Measurements from ENCODE around the gene MKS1. TPM values are rescaled to one million over a fixed set of nuclear protein-coding genes. Genes with fewer than 3 reads are reported as not detected.

The MKS1 gene
- total RNA-seq, 1 experiment from 2014 or later: 24.8 TPM

DNA sequence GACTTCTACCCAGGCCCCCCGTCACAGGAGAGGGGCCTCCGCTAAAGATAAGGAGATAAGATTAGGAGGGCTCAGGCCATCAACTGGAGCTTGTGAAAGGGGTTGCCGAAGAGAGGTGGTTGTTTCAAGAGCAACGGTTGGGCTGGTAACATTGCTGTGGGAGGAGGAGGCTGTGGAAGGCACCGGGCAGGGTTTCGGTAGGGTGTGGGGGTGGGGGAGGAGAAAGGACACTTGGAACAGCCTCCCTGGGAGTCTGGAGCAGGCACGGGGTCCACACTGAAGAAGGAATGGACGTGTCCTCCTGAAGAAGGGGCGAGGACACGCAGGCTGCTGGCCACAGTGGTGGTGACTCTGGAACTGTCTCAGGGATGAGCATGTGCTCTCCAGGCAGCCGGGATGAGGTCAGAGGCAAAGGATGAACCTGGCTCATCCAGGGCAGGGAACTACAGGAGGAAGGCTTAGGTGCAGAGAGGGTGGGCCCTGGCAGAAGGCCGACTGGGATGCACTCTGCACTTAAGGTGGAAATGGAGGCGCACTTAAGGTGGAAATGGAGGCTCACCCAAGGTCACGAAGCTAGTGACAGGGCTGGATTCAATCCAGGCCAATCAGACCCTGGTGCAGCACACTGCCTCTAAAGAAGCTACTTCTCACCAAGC, 27.7 kb downstream of the MKS1 start:
- H3K79me2 ChIP-seq (ENCODE audit: insufficient read depth, low read length): no peaks in the 10 kb centered on the region
- no peak overlapping the region for H3K9ac ChIP-seq (ENCODE audit: extremely low read depth, insufficient read length, low read length)
- peak overlapping the region in 1 of 3 experiments; percentile 49; a peak in 2 of 7 replicates for H3K27ac Mint-ChIP-seq
- no peaks in the 10 kb centered on the region for H3K27me3 ChIP-seq (ENCODE audit: insufficient read depth, low read length)
- no peaks in the 10 kb centered on the region for H3K23me2 ChIP-seq (ENCODE audit: insufficient read length, low read depth, low read length, poor library complexity, severe bottlenecking)
- no peak overlapping the region for H2BK20ac ChIP-seq (ENCODE audit: low read depth, low read length, poor library complexity, severe bottlenecking)
- no peak overlapping the region for H3T11ph ChIP-seq (ENCODE audit: low read length)
- no CpG with 5 or more reads among the region's 14 CpGs for WGBS (ENCODE audit: extremely low coverage, insufficient read length, low lambda C conversion rate)
- no peaks in the 10 kb centered on the region for H4K20me1 ChIP-seq (ENCODE audit: control insufficient read depth, insufficient read depth, insufficient read length)
- no peak overlapping the region for H4K8ac ChIP-seq (replicated peaks; ENCODE audit: insufficient read length, low read depth, low read length)
- no peaks in the 10 kb centered on the region for H3K4me1 ChIP-seq (ENCODE audit: insufficient read depth, low read length)
- H3K4ac ChIP-seq (ENCODE audit: low read depth, low read length): no peak overlapping the region
- H3K18ac ChIP-seq (ENCODE audit: insufficient read length, low read depth, low read length): no peak overlapping the region
- no peak overlapping the region for H3K56ac ChIP-seq (ENCODE audit: insufficient read length, low read depth, low read length)
- H4K91ac ChIP-seq (ENCODE audit: insufficient read length, low read depth, low read length): no peak overlapping the region
- no peaks in the 10 kb centered on the region for H3K9me3 Mint-ChIP-seq
- no peak overlapping the region for H2BK12ac ChIP-seq (ENCODE audit: insufficient read length, low read depth, low read length)
- no peak overlapping the region for H2BK120ac ChIP-seq (ENCODE audit: low read depth, low read length, poor library complexity, severe bottlenecking)
- no peak overlapping the region for H2AFZ ChIP-seq (ENCODE audit: low read length)
- peaks cover 5 to 7% of the 10 kb centered on the region in 2 experiments; a peak in 3 of 4 replicates for H3K4me1 Mint-ChIP-seq
- H3K27ac ChIP-seq (ENCODE audit: insufficient read length, low read depth, low read length): no peak overlapping the region
- H4K5ac ChIP-seq (ENCODE audit: insufficient read length, low read depth, low read length): no peak overlapping the region
- DNase-seq: no peak
- no peak overlapping the region; the same call in 1 of the 2 replicates for H3K14ac ChIP-seq (ENCODE audit: insufficient read depth, low read length)
- no peak overlapping the region for H3K4me2 ChIP-seq (ENCODE audit: insufficient read depth, insufficient read length, low read length)
- no peak overlapping the region; a peak in 1 of 5 replicates for H3K4me3 Mint-ChIP-seq
- H2BK5ac ChIP-seq (ENCODE audit: insufficient read length, low read length): no peak overlapping the region
- H3K79me1 ChIP-seq (ENCODE audit: insufficient read depth, low read depth, low read length, poor library complexity, severe bottlenecking): no peaks in the 10 kb centered on the region
- no peaks in the 10 kb centered on the region for H3K9me3 ChIP-seq (ENCODE audit: control insufficient read depth, low read depth, low read length)
- no peak overlapping the region for H2BK15ac ChIP-seq (ENCODE audit: low read depth, low read length)
- peaks cover 14% of the 10 kb centered on the region for H3K27me3 Mint-ChIP-seq (ENCODE audit: low read depth)
- H3K23ac ChIP-seq (ENCODE audit: insufficient read length, low read depth, low read length): no peak overlapping the region
- no peak overlapping the region for H2AK5ac ChIP-seq (ENCODE audit: insufficient read length, low read length)
- no peaks in the 10 kb centered on the region for H3K36me3 Mint-ChIP-seq (ENCODE audit: insufficient read depth in 1 of 3, low read depth in 3 of 3)
- no peak for TF ChIP-seq CTCF (conservative IDR thresholded peaks at IDR 0.05)
